GM12873 (cell line): ENCODE data around the gene GAS7.

Experiments
- CTCF ChIP-seq: IDR thresholded peaks from 2 replicates; pipeline ENCODE4 v1.5.1; 2012; ENCODE audit warnings: low read depth, mild to moderate bottlenecking, moderate library complexity, low read length, control low read depth; ENCODE audit not compliant: insufficient read depth; ENCODE audit errors: missing control alignments

Gene GAS7

DNA sequence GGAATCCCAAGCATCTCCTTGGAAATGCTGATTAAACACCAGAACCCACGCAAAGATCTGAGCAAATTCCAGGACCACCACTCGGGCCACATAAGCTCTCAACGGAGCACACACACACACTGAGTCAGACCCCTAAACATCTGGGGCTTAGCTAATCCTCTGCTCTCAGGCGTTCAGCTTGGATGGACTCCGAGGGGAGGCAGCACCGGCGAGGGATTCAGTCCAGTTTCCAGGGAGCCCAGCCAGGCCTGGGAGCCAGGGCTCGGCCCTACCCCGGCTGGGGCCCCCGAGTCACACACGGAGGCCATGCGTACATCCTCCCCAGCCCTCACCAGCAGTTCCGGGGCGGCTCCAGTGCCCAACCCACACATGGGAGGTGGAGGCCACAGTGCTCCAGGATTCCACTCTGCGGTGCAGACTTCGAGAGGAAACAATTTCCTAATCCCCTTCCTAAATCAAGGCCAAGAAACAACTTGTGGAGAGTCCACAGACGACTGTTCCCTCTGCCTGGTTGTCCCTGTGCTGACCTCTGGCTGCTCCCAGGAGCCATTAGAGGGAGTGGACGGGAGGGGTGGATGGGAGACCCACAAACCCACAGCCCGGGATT lies 70.5 kb downstream of the GAS7 start:
- TF ChIP-seq CTCF: no peak

GRCh38 chr17:10126616-10127501 lies 71.5 kb downstream of the GAS7 start:
- no peak for TF ChIP-seq CTCF

- TF ChIP-seq CTCF: no peak
Measured at GRCh38 chr17:10126276-10126615, 72.2 kb downstream of the GAS7 start.

- TF ChIP-seq CTCF: no peak
Measured at GRCh38 chr17:10125531-10126275, 72.7 kb downstream of the GAS7 start.

DNA sequence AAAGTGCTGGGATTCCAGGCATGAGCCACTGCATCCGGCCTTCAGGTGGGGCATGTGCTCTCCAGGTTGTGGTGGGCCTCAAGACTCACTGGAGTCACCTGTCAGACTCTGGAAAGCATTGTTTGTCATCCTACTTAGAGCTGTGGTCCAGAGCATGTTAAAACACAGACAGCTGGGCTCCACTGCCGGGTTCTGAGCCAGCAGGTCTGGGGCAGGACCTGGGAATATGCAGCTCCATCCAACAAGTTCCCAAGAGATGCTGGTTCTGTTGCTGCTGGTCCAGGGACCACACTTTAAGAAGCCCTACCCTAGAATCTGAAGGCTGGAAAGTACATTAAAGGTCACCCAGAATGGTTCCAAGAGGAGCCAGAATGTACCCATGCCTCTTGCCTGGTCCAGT lies 75.3 kb downstream of the GAS7 start:
- no peak for TF ChIP-seq CTCF

GRCh38 chr17:10121971-10122707 lies 76.3 kb downstream of the GAS7 start:
- TF ChIP-seq CTCF: no peak
